ENCODE measurements around the gene CRACR2B. TPM values are rescaled to one million over a fixed set of nuclear protein-coding genes. Genes with fewer than 3 reads are reported as not detected.

The CRACR2B gene
- total and polyA plus RNA-seq, 2 of the 8 experiments (the other 6 are each of a cell fraction or from before 2014, with no cell fraction given), result 18.2 to 26.4 TPM

- Histone ChIP-seq H4K91ac (replicated peaks; ENCODE audit: insufficient read length, low read length) (no peak overlapping the region), H2BK12ac (ENCODE audit: low read depth, low read length) (no peak overlapping the region), H3K4ac (replicated peaks; ENCODE audit: insufficient read length, low read depth, low read length) (no peak overlapping the region), H3K56ac (replicated peaks; ENCODE audit: insufficient read length, low read depth, low read length) (no peak overlapping the region), H2BK20ac (ENCODE audit: low read length) (0 out of 2 replicates have a peak overlapping the region, but pooled peaks have one; percentile 32), H3K4me2 (ENCODE audit: insufficient read depth in 1 of 2, low read depth in 2 of 2, low read length in 2 of 2) (peak overlapping the region; percentile 67 to 91), H3K27ac (ENCODE audit: low read depth, low read length) (no peak overlapping the region), H2AFZ (ENCODE audit: low read length) (no peak overlapping the region), H4K5ac (ENCODE audit: insufficient read length, low read depth, low read length) (no peak overlapping the region), H3K36me3 (ENCODE audit: control insufficient read depth in 2 of 4, insufficient read depth in 4 of 4, low read length in 3 of 4) (no peaks in the 10 kb centered on the region), H3K23me2 (ENCODE audit: low read depth, low read length) (peaks cover 25% of the 10 kb centered on the region; the same call in 1 of the 2 replicates), H3K4me3 (ENCODE audit: extremely low read depth in 1 of 4, insufficient read depth in 2 of 4, low read depth in 3 of 4, low read length in 4 of 4) (peak overlapping the region in 1 of 4 experiments; percentile 60; a peak in 3 of 8 replicates), H4K20me1 (replicated peaks in 1 of 2; ENCODE audit: control insufficient read depth in 1 of 2, insufficient read depth in 2 of 2, low read length in 2 of 2) (peaks cover 14 to 28% of the 10 kb centered on the region in 2 experiments), H3K9me3 (ENCODE audit: insufficient read depth in 2 of 2, low read depth in 1 of 2, low read length in 1 of 2) (no peaks in the 10 kb centered on the region), H2BK120ac (replicated peaks; ENCODE audit: low read depth, low read length) (no peak overlapping the region), H3K18ac (ENCODE audit: extremely low read depth, low read length) (peak overlapping the region; percentile 60; the same call in 1 of the 2 replicates), H3K14ac (ENCODE audit: insufficient read length) (no peak overlapping the region), H4K8ac (ENCODE audit: extremely low read depth, insufficient read depth, low read length) (no peak overlapping the region), H3K9ac (replicated peaks in 1 of 4; ENCODE audit: extremely low read depth in 1 of 4, low read depth in 3 of 4, low read length in 3 of 4) (no peak overlapping the region), H2BK5ac (ENCODE audit: low read depth, low read length) (no peak overlapping the region), H2AK5ac (ENCODE audit: low read depth, low read length) (no peak overlapping the region), H3K79me1 (ENCODE audit: low read depth, low read length) (no peaks in the 10 kb centered on the region), H3K4me1 (replicated peaks in 1 of 4; ENCODE audit: control insufficient read depth in 3 of 4, insufficient read depth in 4 of 4, low read length in 3 of 4) (peaks cover 0 to 47% (median 32%) of the 10 kb centered on the region in 4 experiments; a peak in 6 of 7 replicates), H3K79me2 (ENCODE audit: control insufficient read depth in 1 of 2, insufficient read depth in 2 of 2, low read length in 2 of 2) (peaks cover 0 to 9% of the 10 kb centered on the region in 2 experiments; a peak in 1 of 4 replicates), H3K27me3 (replicated peaks in 1 of 4; ENCODE audit: control insufficient read depth in 3 of 4, extremely low read depth in 1 of 4, insufficient read depth in 3 of 4, low read length in 3 of 4) (peaks cover 0 to 2% (median 0%) of the 10 kb centered on the region in 4 experiments; a peak in 4 of 7 replicates), H2BK15ac (ENCODE audit: low read length) (no peak overlapping the region), H3K23ac (ENCODE audit: insufficient read length) (no peak overlapping the region)
- DNase-seq (ENCODE audit: low read depth in 1 of 2, low spot score in 2 of 2), result peak in 1 of 2 experiments; percentile 85
- ChIA-PET CTCF (ENCODE audit: partially characterized antibody) (interaction anchor here (0.7 to 6.7 kb wide), 30 partner anchors 9 to 698 kb away, joined by 3 to 74 read pairs (median 4); partner anchors contain the start of genes CD151, CRACR2B, PIDD1 and PNPLA2), POLR2A (ENCODE audit: partially characterized antibody) (interaction anchor here (0.7 to 40.4 kb wide), 5 partner anchors 9 to 37 kb away, joined by 3 to 1917 read pairs (median 7); partner anchors contain the start of genes CD151, CEND1, CRACR2B and PIDD1)
- WGBS, 2 experiments (ENCODE audit: extremely low coverage in 1 of 2, insufficient coverage in 1 of 2, insufficient read length in 1 of 2, insufficient replicate concordance in 2 of 2, low coverage in 1 of 2, low lambda C conversion rate in 2 of 2, missing lambda C conversion rate in 1 of 2), result 48% methylated on average over 14 of the region's 14 CpGs; no CpG with 5 or more reads in 1 of the 2 experiments
- no peak for FAIRE-seq
- TF ChIP-seq SIX5 (IDR thresholded peaks at IDR 0.05; ENCODE audit: low read depth, low read length) (no peak), GABPA (IDR thresholded peaks at IDR 0.05; ENCODE audit: borderline replicate concordance, insufficient read depth, low read length) (0 out of 2 replicates have a peak, but pooled peaks have one; percentile 15), MAX (IDR thresholded peaks at IDR 0.05) (peak; percentile 65; the same call in 1 of the 2 replicates), SIN3A (conservative IDR thresholded peaks at IDR 0.05 in 1 of 2, IDR thresholded peaks at IDR 0.05 in 1 of 2; ENCODE audit: low read depth in 1 of 2, low read length in 2 of 2) (0 out of 4 replicates have a peak, but pooled peaks of 1 of the 2 experiments have one; percentile 40), KDM4A (IDR thresholded peaks at IDR 0.05; ENCODE audit: low read depth, low read length, severe bottlenecking) (no peak), RAD21 (IDR thresholded peaks at IDR 0.05 in 1 of 2, conservative IDR thresholded peaks at IDR 0.05 in 1 of 2; ENCODE audit: low read depth in 2 of 2, low read length in 2 of 2) (peak; percentile 65 to 77)
- TF ChIP-seq, protein P1, sequence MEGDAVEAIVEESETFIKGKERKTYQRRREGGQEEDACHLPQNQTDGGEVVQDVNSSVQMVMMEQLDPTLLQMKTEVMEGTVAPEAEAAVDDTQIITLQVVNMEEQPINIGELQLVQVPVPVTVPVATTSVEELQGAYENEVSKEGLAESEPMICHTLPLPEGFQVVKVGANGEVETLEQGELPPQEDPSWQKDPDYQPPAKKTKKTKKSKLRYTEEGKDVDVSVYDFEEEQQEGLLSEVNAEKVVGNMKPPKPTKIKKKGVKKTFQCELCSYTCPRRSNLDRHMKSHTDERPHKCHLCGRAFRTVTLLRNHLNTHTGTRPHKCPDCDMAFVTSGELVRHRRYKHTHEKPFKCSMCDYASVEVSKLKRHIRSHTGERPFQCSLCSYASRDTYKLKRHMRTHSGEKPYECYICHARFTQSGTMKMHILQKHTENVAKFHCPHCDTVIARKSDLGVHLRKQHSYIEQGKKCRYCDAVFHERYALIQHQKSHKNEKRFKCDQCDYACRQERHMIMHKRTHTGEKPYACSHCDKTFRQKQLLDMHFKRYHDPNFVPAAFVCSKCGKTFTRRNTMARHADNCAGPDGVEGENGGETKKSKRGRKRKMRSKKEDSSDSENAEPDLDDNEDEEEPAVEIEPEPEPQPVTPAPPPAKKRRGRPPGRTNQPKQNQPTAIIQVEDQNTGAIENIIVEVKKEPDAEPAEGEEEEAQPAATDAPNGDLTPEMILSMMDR (IDR thresholded peaks at IDR 0.05; ENCODE audit: control extremely low read depth in 1 of 3, insufficient read depth in 1 of 3, low read depth in 1 of 3, low read length in 3 of 3), result peak in 2 of 3 experiments; percentile 76 to 79; a peak in 3 of 4 replicates
Observed at GRCh38 chr11:848380-848931, 20.7 kb downstream of the CRACR2B start.

All from H1 (cell line).